Neural crest cell (in vitro differentiated cells): Measurements from ENCODE around the gene TIMD4. TPM values are rescaled to one million over a fixed set of nuclear protein-coding genes. Genes with fewer than 3 reads are reported as not detected.

Experiments
- DNase-seq: peaks from one replicate; pipeline ENCODE4 v3.0.0; 2021; ENCODE audit warnings: low read depth, mixed read lengths, low spot score
- H3K27ac Mint-ChIP-seq: one replicate; pipeline ENCODE4 v1.8.0; 2021; ENCODE audit warnings: mild to moderate bottlenecking, mixed read lengths; ENCODE audit not compliant: unreplicated experiment
- H3K27me3 Mint-ChIP-seq: 2 replicates; pipeline ENCODE4 v1.8.0; 2021; ENCODE audit warnings: low read depth, mild to moderate bottlenecking, mixed read lengths
- H3K36me3 Mint-ChIP-seq: 2 replicates; pipeline ENCODE4 v1.8.0; 2021; ENCODE audit warnings: low read depth, mild to moderate bottlenecking, mixed read lengths
- H3K4me1 Mint-ChIP-seq: 2 replicates; pipeline ENCODE4 v1.8.0; 2021; ENCODE audit warnings: mixed read lengths
- H3K4me3 Mint-ChIP-seq: one replicate; pipeline ENCODE4 v1.8.0; 2021; ENCODE audit warnings: mild to moderate bottlenecking, mixed read lengths
- H3K9me3 Mint-ChIP-seq: 2 replicates; pipeline ENCODE4 v1.8.0; 2021; ENCODE audit warnings: mixed read lengths
- CTCF ChIP-seq: fragments of 200-600 bp; sonication (generic); conservative IDR thresholded peaks from 2 replicates; pipeline ENCODE4 v1.5.0; 2021; ENCODE audit warnings: antibody characterized with exemption, mild to moderate bottlenecking
- total RNA-seq: library from RNA; stranded (reverse); gene quantifications from 2 replicates; pipeline ENCODE4 v1.2.1, GENCODE V29; 2021

TIMD4 gene
- total RNA-seq, 1 donor from 2014 or later = not detected

GRCh38 chr5:156913355-156913718 lies 49.7 kb downstream of the TIMD4 start:
- Mint-ChIP-seq H3K9me3 (peaks cover 3% of the 10 kb centered on the region), H3K27ac (no peak overlapping the region), H3K4me3 (no peak overlapping the region), H3K4me1 (peaks cover 6% of the 10 kb centered on the region), H3K27me3 (no peaks in the 10 kb centered on the region), H3K36me3 (no peaks in the 10 kb centered on the region)
- DNase-seq = no peak
- no peak for TF ChIP-seq CTCF

GRCh38 chr5:156912869-156913268 lies 50.2 kb downstream of the TIMD4 start:
- H3K4me3 Mint-ChIP-seq = no peak overlapping the region
- DNase-seq = no peak
- no peak for TF ChIP-seq CTCF
- no peaks in the 10 kb centered on the region for H3K27me3 Mint-ChIP-seq
- H3K27ac Mint-ChIP-seq = no peak overlapping the region
- no peaks in the 10 kb centered on the region for H3K36me3 Mint-ChIP-seq
- peaks cover 6% of the 10 kb centered on the region for H3K4me1 Mint-ChIP-seq
- H3K9me3 Mint-ChIP-seq = peaks cover 3% of the 10 kb centered on the region

GRCh38 chr5:156909180-156909579 lies 53.8 kb downstream of the TIMD4 start:
- peaks cover 3% of the 10 kb centered on the region for H3K9me3 Mint-ChIP-seq
- H3K4me1 Mint-ChIP-seq = peaks cover 4% of the 10 kb centered on the region
- no peak overlapping the region for H3K4me3 Mint-ChIP-seq
- no peaks in the 10 kb centered on the region for H3K36me3 Mint-ChIP-seq
- TF ChIP-seq CTCF = no peak
- H3K27ac Mint-ChIP-seq = no peak overlapping the region
- DNase-seq = no peak
- H3K27me3 Mint-ChIP-seq = no peaks in the 10 kb centered on the region

- TF ChIP-seq CTCF = no peak
- no peaks in the 10 kb centered on the region for H3K36me3 Mint-ChIP-seq
- H3K27me3 Mint-ChIP-seq = no peaks in the 10 kb centered on the region
- no peak overlapping the region for H3K4me3 Mint-ChIP-seq
- H3K27ac Mint-ChIP-seq = no peak overlapping the region
- H3K4me1 Mint-ChIP-seq = no peaks in the 10 kb centered on the region
- no peak for DNase-seq
- H3K9me3 Mint-ChIP-seq = no peaks in the 10 kb centered on the region
Observed at GRCh38 chr5:156907667-156908066, 55.4 kb downstream of the TIMD4 start.

- DNase-seq = no peak
- H3K27me3 Mint-ChIP-seq = no peaks in the 10 kb centered on the region
- no peaks in the 10 kb centered on the region for H3K9me3 Mint-ChIP-seq
- no peak overlapping the region for H3K27ac Mint-ChIP-seq
- TF ChIP-seq CTCF = no peak
- no peaks in the 10 kb centered on the region for H3K36me3 Mint-ChIP-seq
- no peaks in the 10 kb centered on the region for H3K4me1 Mint-ChIP-seq
- H3K4me3 Mint-ChIP-seq = no peak overlapping the region
Observed at GRCh38 chr5:156906807-156907206, 56.2 kb downstream of the TIMD4 start.

GRCh38 chr5:156896546-156896945 lies 66.5 kb downstream of the TIMD4 start:
- DNase-seq = no peak
- no peak overlapping the region for H3K4me3 Mint-ChIP-seq
- peaks cover 2% of the 10 kb centered on the region for H3K9me3 Mint-ChIP-seq
- no peak for TF ChIP-seq CTCF
- H3K36me3 Mint-ChIP-seq = no peaks in the 10 kb centered on the region
- H3K4me1 Mint-ChIP-seq = peaks cover 8% of the 10 kb centered on the region
- H3K27ac Mint-ChIP-seq = no peak overlapping the region
- no peaks in the 10 kb centered on the region for H3K27me3 Mint-ChIP-seq
